BJ (cell line): ENCODE data around the gene KRTAP10-1. TPM values are rescaled to one million over a fixed set of nuclear protein-coding genes. Genes with fewer than 3 reads are reported as not detected.

Experiments
- CTCF ChIA-PET: fragments of 350-600 bp; formaldehyde crosslinking; extraction: SDS; loops from one replicate; lab custom pipeline; 2021; ENCODE audit warnings: antibody characterized with exemption, inconsistent platforms; lab: Yijun Ruan, JAX
- POLR2A ChIA-PET: fragments of 300-600 bp; sonication (Branson Sonifier 250); formaldehyde crosslinking; extraction: SDS; loops from one replicate; lab custom pipeline; 2021; ENCODE audit warnings: antibody characterized with exemption; lab: Charles Lee
- DNase-seq: peaks from one replicate; pipeline ENCODE4 v3.0.0-alpha.2; 2011; ENCODE audit warnings: low read depth
- H3K27me3 ChIP-seq: 2 replicates; pipeline ENCODE4 v1.6.0; 2011; ENCODE audit warnings: low read length; ENCODE audit not compliant: control insufficient read depth, insufficient read depth
- H3K36me3 ChIP-seq: 2 replicates; pipeline ENCODE4 v1.5.1; 2011; ENCODE audit warnings: low read length; ENCODE audit not compliant: control insufficient read depth, insufficient read depth
- H3K4me3 ChIP-seq: 2 replicates; pipeline ENCODE4 v1.5.1; 2011; ENCODE audit warnings: low read depth, mild to moderate bottlenecking, control low read depth, low read length
- CTCF ChIP-seq: IDR thresholded peaks from 2 replicates; pipeline ENCODE4 v1.5.1; 2011; ENCODE audit warnings: low read depth, mild to moderate bottlenecking, control low read depth, inconsistent platforms, low read length, moderate library complexity; ENCODE audit not compliant: insufficient read depth
- polyA plus RNA-seq: library from polyadenylated mRNA; depleted of rRNA; stranded (reverse); fragments of >200 nt; gene quantifications from 2 replicates; pipeline ENCODE4 v1.2.3, GENCODE V29; 2011

Gene KRTAP10-1
- polyA plus RNA-seq, 1 experiment: not detected

- no peak for DNase-seq
- H3K4me3 ChIP-seq: no peak overlapping the region
- CTCF ChIA-PET: interaction anchor here (1.1 kb wide), 1 partner anchor 284 kb away, joined by 3 read pairs; no protein-coding TSS in a partner anchor
- POLR2A ChIA-PET: no interaction called here
- no peak for TF ChIP-seq CTCF
- peaks cover 1% of the 10 kb centered on the region for H3K27me3 ChIP-seq
- H3K36me3 ChIP-seq: no peaks in the 10 kb centered on the region
These were observed 31.1 kb downstream of the KRTAP10-1 start for GRCh38 chr21:44508711-44509445.

DNA sequence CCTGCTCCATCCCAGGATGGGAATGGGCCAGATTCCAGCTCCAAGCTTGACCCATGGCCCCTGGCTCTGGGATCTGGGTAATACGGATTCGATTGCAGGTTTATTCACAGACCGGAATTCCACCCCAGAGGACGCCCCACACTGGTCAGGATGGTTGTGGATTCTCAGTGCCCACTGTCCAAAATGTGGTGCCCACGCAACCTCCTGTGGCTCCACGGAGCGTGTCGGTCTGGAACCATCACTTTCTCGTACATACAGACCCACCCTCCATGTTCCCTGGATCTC is 31.6 kb downstream of the KRTAP10-1 start:
- Histone ChIP-seq H3K36me3 (no peaks in the 10 kb centered on the region), H3K4me3 (no peak overlapping the region), H3K27me3 (peaks cover 1% of the 10 kb centered on the region)
- no peak for DNase-seq
- TF ChIP-seq CTCF: no peak
- ChIA-PET POLR2A (no interaction called here), CTCF (interaction anchor here (1.1 kb wide), 1 partner anchor 285 kb away, joined by 3 read pairs; no protein-coding TSS in a partner anchor)

DNA sequence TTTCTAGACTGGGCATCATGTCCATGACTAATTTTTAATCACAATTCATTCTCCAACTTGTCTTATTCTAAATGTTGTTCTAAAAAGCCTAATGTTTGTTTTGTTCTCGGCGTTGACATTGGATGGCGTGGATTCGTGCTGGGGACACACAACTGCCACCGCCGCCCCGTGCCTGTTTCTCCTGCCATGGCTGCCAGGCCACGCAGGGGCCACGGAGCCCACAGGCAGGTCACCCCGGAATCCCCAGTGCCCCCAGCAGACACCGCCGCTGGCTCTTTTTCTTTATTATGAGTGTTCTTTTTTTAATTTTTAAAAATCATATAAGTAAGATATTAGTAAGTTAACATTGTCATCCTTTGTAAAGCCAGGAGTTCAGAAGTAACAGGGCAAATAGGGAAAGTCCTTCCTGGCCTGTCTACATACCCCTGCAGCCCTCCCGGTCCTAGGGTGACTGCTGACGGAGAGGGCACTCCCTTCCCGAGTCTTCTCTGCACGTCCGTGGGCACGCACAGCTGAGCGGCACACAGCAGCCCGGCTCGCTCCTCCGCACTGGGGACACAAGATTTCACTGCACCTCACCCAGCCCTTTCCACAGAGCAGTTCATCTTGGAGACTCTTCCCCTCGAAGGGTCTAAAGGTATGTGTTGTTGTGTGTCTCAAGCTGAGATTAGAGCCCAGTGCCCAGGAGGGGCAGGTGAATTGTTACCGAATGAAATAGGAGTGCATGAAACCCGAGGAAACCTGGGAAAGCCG is 32.1 kb downstream of the KRTAP10-1 start:
- no peaks in the 10 kb centered on the region for H3K36me3 ChIP-seq
- POLR2A ChIA-PET: no interaction called here
- no peak for TF ChIP-seq CTCF
- peaks cover 1% of the 10 kb centered on the region for H3K27me3 ChIP-seq
- no peak for DNase-seq
- CTCF ChIA-PET: interaction anchor here (1.1 kb wide), 1 partner anchor 285 kb away, joined by 3 read pairs; no protein-coding TSS in a partner anchor
- no peak overlapping the region for H3K4me3 ChIP-seq

DNA sequence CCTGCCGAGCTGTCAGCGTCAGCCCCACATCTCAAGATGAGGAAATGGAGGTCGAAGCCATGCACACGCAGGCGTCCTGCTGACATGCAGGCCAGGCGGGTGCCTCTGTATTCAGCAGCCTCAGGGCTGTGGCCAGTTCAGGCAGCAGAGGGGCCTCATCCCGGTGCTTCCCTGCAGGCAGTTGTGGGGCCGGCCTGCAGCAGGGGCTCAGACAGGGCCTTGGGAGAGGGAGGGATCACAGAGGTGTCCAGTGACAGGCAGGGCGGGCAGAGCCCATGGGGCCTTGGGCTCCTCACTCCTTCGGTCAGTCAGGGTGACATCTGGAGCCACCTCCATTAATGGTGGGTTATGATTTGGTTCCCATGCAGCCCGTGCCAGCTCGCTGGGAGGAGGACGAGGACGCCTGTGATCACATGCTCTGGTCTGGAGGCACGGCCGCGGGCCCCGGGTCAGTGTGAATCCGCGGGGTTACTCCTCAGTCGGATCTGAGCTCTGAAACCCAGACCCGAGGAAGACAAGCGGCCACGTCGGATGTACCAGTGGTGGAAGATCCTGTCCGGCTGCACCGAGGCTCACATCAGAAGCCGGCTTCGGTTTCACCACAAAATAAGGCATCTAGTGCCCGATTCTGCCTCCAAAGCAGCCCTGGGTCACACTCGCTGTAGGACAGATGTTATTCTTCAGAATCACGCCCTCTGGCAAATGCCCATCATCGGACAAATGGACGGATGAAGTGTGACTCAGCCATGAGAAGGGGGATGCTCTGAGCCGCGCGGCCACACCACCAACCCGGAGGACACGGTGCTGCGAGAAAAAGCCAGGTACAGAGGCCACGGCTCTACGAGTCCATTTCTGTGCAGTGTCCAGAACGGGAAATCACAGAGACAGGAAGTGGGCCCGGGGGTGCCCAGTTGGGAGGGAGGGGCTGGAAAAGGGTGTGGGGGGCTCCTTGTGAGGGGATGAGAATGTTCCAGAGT is 33.4 kb downstream of the KRTAP10-1 start:
- no peak for DNase-seq
- POLR2A ChIA-PET: no interaction called here
- H3K27me3 ChIP-seq: peaks cover 1% of the 10 kb centered on the region
- TF ChIP-seq CTCF: no peak
- H3K4me3 ChIP-seq: no peak overlapping the region
- CTCF ChIA-PET: interaction anchor here (0.7 to 1.5 kb wide), 2 partner anchors 40 to 287 kb away, joined by 3 to 4 read pairs; no protein-coding TSS in a partner anchor
- no peaks in the 10 kb centered on the region for H3K36me3 ChIP-seq
